ENCODE data around the gene CEBPA.

DNA sequence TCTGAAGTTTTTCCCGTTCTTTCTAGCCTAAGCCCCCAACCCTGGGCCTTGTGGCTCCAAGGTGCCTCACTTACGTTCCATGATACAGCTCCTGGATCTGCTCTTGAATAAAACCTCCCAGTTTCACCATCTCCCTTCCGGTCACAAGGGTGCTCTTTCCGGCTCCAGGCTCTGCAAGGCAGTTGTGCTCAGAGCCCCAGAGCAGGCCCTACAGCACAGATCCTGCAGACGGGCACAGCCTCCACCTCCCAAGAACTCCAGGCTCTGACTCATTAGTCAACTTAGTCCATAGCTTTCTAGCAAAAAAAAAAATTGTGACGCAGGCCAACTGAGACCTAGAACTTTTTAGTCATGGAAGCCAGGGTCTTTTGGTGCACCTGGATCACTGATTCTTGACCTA lies 42.8 kb downstream of the CEBPA start:
- TF ChIP-seq POLR2A (IDR thresholded peaks at IDR 0.05) (no peak), EP300 (IDR thresholded peaks at IDR 0.05) (no peak)

All from suprapubic skin (tissue), 2 donors.